K562 treated with DMSO at 1 percent for 48 hours (cell line): Measurements from ENCODE around the gene MTCH2. TPM values are rescaled to one million over a fixed set of nuclear protein-coding genes. Genes with fewer than 3 reads are reported as not detected.

Experiments used
- total RNA-seq: library from RNA; unstranded; fragments of 300-600 nt; gene quantifications from 2 replicates; pipeline ENCODE4 v1.2.3, GENCODE V29; 2022; ENCODE audit warnings: low replicate concordance; ENCODE audit errors: extremely low read depth

The MTCH2 gene
- not detected in 2 replicates for total RNA-seq

DNA sequence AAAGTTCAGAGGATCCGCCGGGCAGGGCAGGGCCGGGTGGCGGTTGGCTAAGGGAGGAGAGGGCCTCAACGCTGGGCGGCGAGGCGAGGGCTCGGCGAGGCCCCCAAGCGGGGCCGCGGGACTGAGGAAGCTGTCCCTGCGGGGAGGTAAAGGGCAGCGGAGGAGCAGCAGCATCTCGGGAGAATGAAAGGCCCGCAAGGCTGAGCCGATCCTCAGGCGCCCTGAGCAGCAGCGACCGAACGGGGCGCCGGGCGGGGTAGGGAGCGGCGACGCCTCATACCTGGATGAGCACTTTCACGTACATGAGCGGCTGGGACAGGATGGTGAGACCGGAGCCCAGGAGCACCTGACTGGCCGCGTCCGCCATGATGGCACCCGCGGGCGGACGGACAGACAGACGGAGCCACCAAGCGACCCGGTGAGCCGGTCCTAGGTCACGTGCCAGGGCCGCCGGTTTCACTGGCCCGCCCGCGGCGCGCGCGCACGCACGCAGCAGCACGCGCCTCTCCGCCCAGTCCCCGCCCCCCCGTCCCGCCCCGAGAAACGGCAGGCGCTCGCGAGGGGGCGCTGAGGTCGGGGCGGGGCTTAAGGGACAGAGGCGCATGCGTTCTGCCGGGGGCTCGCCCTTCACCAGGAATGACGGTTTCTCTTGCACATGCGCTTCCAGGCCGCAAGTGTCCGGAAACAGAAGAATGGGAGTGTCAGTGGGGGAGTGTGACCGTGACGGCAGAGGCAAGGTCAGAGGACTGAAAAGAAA lies at the start of gene MTCH2:
Gene MTCH2 (minus strand): TSS at position 461 of the 757 bp plus-strand sequence. CDS start 94 bp downstream, at position 367.

DNA sequence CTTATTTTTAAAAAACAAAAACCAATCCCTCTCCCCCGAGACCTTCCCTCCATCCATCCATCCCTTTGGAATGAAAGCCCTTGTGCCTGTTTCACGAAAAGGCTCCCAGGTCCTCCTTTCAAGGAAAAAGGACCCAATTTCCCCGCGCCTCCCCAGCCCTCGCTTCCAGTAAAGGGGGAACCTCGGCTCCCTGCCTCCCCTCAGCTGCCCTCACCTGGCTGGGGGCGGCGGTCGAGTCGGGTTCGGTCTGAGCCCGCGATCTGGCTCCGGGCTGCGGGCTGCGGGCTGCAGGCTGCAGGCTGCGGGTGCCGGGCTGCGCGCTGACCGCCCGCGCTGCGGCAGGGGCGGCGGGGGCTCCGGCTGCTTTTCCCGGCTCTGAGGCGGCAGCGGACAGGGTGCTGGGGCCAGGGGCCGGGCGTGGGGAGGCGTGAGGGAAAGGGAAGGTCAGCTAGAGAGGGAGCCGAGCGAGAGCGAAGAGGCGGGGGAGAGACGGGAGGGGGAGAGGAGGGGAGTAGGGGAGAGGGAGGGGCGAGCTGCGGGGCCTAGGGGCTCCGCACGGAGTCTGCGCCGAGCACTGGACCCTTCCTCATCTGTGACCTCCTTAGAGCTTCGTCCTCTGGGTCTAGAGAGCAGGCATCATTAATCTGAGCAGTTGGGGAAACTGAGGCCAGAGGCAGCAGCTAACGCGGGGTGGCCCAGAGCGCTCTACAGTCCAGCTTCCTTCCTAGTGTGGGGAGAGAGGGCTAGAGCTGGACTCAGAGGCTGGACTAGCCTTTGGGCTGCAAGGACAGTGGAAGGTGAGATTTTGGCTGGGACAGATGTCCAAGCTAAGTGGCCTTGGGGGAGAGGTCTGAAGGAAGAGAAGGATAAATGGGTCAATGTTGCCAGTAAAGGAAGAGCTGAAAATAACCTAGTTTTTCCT lies 48.2 kb downstream of the MTCH2 start, which contains the start of gene C1QTNF4:
Gene C1QTNF4 (minus strand): TSS at position 478 of the 922 bp plus-strand sequence. CDS start 3,601 bp downstream, outside the sequence.

DNA sequence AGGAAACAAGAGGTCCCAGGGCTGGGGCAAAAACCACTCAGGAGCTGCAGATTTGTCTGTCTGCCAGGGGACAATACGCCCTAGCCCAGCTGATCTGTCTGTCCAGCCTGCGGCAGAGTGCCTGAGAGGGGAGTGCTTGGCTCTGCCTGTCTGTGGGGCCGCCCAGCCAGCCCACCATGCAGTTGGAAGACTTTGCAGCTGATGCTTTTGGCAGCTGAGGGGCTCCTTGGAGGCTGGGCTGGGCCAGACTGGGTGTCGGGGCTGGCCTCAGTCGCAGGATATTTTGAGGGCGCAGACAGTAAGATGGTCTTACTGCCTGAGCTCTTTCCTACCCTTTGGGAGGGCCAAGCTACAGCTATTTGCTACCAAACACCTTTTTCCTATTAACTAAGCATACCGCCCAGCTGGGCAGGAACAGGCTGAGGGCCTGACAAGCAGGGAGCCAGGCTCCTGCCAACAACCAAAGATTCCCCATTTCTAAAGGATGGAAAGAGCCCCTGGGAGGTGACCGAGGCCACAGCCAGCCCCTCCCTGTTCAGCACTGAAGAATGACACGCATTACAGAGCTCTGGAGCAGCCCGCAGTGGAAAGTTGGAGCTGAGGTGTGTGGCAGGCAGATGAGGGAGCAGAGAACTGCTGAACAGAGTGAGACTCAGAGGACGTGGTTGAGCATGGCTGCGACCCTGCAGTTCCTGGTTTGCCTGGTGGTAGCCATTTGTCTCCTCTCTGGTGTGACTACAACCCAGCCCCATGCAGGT lies 56.1 kb downstream of the MTCH2 start, which contains the start of gene FAM180B:
Gene FAM180B (plus strand): TSS at position 581 of the 758 bp plus-strand sequence. CDS start 91 bp downstream, at position 672.

DNA sequence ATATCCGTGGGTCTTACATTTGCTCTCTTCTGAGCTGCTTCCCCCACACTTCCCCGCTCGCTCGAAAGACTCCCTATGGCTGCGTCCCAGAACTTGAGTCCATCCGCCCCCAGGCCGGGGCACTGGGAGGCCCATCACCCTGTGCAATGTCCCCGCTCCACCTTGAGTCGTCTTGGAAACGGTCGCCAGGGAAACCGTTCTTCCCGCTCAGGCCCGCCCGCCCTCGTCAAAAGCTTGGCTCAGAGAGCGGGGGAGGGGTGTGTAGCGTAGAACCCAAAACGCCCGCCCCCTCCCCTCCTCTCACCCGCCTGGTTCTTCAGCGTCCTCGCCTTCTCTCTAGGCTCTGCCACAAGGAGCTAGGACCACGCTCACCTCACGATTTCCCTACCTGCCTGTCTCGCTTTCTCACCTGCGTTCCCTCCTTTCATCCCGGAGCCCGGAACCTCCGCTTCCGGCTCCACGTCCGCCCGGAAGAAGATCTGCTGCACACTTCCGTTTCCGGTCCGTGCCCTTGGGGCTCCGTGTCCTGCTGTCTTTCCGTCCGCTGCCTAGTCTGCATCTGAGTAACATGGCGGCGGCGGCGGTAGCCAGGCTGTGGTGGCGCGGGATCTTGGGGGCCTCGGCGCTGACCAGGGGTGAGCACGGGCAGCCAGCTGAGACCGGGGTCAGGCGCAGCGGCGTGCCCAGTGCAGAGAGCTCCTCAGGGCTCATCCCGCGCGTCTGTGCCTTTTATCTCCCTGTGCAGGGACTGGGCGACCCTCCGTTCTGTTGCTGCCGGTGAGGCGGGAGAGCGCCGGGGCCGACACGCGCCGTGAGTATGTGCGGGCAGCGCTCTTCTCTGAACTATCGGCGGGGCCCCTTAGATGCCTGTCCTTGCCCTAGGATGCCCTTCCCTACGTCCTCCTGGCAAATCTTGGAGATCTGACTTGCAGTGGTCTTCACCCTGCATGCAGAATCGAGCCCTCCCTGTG lies 63.5 kb downstream of the MTCH2 start, which contains the start of the genes KBTBD4 and NDUFS3:
Gene KBTBD4 (minus strand): TSS at position 447 of the 971 bp plus-strand sequence. CDS start 19 bp downstream, at position 428.
Gene NDUFS3 (plus strand): TSS at position 551 of the 971 bp plus-strand sequence. CDS start 18 bp downstream, at position 569.

Other genes with a start within 250 kb of the MTCH2 start
- gene SLC39A13, start 234.0 kb downstream of the MTCH2 start, total RNA-seq, result not detected in 2 replicates
- not detected in 2 replicates for gene PSMC3, start 216.1 kb downstream of the MTCH2 start, total RNA-seq
- gene RAPSN, start 193.4 kb downstream of the MTCH2 start, total RNA-seq, result not detected in 2 replicates
- not detected in 2 replicates for gene CELF1, start 89.4 kb downstream of the MTCH2 start, total RNA-seq
- not detected in 2 replicates for gene PTPMT1, start 77.0 kb downstream of the MTCH2 start, total RNA-seq
- not detected in 2 replicates for gene KBTBD4, start 63.6 kb downstream of the MTCH2 start, total RNA-seq
- not detected in 2 replicates for gene NDUFS3, start 63.5 kb downstream of the MTCH2 start, total RNA-seq
- gene FAM180B, start 55.9 kb downstream of the MTCH2 start, total RNA-seq, result not detected in 2 replicates
- not detected in 2 replicates for gene C1QTNF4, start 48.1 kb downstream of the MTCH2 start, total RNA-seq
- gene AGBL2, start 72.8 kb upstream of the MTCH2 start, total RNA-seq, result not detected in 2 replicates
- not detected in 2 replicates for gene FNBP4, start 124.8 kb upstream of the MTCH2 start, total RNA-seq
- gene NUP160, start 205.8 kb upstream of the MTCH2 start, total RNA-seq, result not detected in 2 replicates